SK-MEL-5 (cell line): ENCODE data around the gene PTPRK. TPM values are rescaled to one million over a fixed set of nuclear protein-coding genes. Genes with fewer than 3 reads are reported as not detected.

Experiments used
- DNase-seq: peaks from one replicate; pipeline ENCODE4 v3.0.0-alpha.2; 2016; ENCODE audit warnings: low read depth, low spot score
- in situ Hi-C: cut with HindIII; loops from 2 replicates; pipeline ENCODE4 v1.10.0; 2016; ENCODE audit warnings: low sequenced_read_pairs, high pct_unique_total_duplicates, low pct_unique_long_range_greater_than_20kb
- total RNA-seq: library from RNA; depleted of rRNA; stranded (reverse); fragments of >200 nt; shearing (Covaris generic); gene quantifications from 2 replicates; pipeline ENCODE4 v1.2.3, GENCODE V29; 2014

PTPRK gene
- total RNA-seq, 1 experiment from 2014 or later: 25.5 TPM

DNA sequence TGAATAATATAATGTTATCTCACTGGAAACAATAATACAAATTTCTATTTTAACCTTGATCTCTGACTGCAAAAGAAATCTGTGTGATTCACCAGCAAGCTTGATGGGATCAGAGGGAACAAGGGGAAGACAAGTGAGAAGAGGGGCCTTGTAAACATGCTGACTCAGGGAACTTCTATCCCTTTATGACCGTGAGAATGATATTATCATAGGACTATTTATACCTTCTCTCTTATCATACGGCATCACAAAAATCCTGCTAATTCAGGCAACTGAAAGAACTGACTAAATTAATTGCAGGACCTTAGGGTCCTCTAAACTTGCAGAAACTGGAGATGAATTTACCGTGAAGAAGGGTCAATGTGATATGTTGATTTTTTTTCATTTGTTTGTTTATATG, 173.3 kb downstream of the PTPRK start:
- in situ Hi-C loops: loop anchor here (25.0 kb wide), 2 partner anchors 165 to 485 kb away; partner anchors contain the start of gene PTPRK
- no peak for DNase-seq

DNA sequence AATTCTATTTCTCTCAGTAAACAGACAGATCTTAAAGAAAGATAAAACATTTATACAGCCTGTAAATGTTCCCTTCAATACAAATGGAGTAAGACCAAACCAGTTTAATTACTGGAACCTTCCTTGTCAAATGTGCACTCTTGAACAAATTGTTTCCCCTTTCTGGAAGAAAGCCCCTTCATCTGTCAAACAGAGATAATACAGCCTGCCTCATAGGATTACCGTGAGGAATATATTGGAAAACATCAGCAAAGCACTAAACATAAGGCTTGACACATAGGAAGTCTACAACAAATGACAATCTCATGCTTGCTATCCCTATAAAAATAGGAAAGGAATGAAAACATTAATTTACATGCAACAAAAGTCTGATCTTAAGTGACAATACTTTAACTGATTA, 173.8 kb downstream of the PTPRK start:
- DNase-seq: no peak
- in situ Hi-C loops: loop anchor here (25.0 kb wide), 2 partner anchors 166 to 484 kb away; partner anchors contain the start of gene PTPRK

DNA sequence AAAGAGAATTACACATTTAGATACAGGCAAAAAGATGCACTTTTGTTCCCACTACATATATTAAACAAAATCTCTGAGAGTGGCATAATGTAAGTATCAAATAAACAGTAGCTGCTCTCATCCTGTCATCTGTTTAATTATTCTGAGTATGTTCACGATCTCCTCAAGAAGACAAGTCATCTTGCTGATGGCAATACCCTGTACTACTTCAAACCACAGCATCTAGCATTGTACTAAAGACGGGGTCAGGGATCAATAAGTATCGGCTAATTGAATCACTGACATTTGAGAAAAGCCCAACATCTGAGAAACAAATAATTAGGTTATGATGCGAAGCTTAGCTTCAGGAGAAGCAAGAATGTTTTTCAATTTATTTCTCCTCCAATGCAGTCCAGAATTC, 175.1 kb downstream of the PTPRK start:
- DNase-seq: no peak
- in situ Hi-C loops: loop anchor here (25.0 kb wide), 2 partner anchors 167 to 483 kb away; partner anchors contain the start of gene PTPRK

DNA sequence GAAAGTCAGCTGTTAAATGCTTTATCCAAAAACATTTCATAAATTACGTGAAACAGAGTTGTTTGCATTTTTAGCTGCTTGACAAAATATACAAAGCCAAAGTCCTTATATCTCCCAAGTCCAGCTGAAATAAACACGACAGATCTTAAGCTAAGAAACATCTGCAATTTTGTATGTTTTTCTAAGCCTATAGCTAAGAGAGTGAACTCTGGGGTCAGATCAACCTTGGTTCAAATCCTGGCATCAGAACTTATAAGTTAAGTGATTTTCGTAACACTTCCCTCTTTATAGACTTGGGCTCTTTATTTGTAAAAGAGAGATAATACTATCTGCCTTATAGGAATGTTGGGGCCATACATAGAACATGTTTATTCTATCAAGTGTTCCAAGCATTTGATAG, 176.7 kb downstream of the PTPRK start:
- in situ Hi-C loops: loop anchor here (25.0 kb wide), 2 partner anchors 169 to 481 kb away; partner anchors contain the start of gene PTPRK
- DNase-seq: no peak

DNA sequence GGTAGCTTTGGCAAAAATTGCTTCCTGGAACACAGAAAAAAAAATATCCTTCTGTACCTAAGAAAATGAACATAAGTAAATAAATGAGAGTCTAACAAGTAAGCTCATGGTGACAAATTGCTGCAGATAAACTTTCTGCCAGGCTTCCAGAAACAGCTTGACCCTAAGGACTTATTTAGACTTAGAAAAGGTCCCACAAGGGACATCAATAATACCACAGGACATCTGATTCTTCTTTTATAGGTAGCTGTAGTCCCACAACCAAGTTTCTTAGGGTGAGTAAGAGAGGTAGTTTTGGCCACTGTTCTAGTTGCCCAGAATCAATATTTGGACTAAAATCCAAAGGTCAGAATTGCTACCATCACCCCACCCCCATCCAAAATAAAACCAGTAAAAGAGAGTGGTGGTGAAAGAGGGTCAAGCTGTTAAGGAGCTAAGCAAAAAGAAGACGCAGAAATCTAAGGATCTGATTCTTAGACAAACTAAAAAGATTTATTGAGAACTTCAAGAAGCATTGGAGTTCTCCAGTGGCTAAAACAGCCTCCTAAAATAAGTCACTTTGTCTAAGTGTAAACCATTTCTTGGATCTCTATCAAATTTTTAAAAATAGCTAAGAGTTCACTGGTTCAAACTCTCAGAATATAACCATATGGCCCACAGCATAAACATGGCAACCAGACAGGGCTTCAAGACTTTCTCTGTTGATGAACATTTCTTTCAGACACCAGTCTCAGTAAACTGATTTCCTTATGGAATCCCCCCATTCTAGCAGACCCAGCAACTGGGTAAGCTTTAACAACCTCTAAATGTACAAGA, 180.6 kb downstream of the PTPRK start:
- DNase-seq: no peak
- in situ Hi-C loops: loop anchor here (25.0 kb wide), 2 partner anchors 172 to 478 kb away; partner anchors contain the start of gene PTPRK

DNA sequence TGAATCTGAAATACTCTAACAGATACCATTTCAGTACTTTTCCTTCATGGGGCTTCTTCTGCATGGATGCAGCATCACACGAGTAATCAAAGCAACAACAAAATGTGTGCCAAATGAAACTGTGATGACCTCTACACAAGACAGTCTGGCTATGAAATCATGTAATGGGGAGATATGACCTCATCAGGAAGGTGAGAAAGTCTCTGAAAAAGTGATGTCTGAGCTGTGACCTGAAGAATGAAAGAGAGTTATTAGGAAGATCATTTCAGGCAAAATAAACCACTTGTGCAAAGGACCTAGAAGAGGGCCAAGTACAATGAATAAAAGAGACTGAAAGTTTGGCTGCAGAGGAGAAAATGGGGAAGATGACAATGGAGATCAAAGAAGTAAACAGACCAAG, 182.8 kb downstream of the PTPRK start:
- in situ Hi-C loops: loop anchor here (25.0 kb wide), 2 partner anchors 175 to 475 kb away; partner anchors contain the start of gene PTPRK
- DNase-seq: no peak

DNA sequence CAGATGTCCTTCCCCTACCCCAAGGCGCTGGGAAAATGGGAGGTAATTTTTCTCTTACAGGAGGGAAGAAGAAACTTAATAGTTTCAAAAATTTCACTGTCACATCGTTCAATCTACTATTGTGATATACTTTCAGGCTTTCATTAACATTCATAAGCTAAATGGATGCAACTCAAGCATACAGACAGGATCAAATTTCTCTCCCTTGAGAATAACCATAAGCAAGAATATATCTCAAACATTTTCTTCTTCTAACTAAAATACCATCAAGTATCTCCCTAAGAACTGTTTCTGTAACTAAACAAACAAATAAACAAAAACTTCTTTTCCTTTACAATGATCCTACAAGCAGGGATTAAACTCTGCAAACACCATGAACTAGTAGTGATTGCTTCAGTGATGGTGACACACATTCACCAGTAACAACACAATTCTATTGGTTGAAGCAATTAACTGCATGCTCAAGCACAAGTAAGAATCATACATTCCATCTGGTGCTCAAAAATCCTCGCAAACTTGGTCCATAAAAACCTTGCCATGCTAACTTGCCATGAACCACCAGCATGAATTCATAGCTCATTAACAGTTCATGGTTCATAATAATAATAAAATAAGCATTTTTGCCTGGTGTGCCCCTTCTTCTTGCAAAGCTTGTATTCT, 183.8 kb downstream of the PTPRK start:
- DNase-seq: no peak
- in situ Hi-C loops: loop anchor here (25.0 kb wide), 2 partner anchors 176 to 474 kb away; partner anchors contain the start of gene PTPRK

DNA sequence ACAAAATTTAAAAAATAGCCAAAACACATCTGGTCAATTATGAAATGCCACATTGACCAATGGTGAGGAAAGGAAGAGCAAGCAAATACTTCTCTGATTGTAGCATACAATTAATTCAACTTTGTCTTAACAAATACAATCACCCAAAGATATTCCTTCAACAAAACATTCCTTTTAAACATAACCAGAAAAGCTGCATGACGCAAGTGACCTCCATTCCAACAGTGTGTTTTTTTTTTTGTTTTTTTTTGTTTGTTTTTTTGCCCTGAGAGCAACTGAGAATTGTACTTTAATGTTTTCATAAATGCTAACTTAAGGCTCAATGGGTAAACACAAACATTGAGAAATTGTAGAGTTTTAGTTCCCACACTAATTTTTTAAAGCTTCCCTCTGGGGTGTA, 184.4 kb downstream of the PTPRK start:
- no peak for DNase-seq
- in situ Hi-C loops: loop anchor here (25.0 kb wide), 2 partner anchors 176 to 474 kb away; partner anchors contain the start of gene PTPRK

DNA sequence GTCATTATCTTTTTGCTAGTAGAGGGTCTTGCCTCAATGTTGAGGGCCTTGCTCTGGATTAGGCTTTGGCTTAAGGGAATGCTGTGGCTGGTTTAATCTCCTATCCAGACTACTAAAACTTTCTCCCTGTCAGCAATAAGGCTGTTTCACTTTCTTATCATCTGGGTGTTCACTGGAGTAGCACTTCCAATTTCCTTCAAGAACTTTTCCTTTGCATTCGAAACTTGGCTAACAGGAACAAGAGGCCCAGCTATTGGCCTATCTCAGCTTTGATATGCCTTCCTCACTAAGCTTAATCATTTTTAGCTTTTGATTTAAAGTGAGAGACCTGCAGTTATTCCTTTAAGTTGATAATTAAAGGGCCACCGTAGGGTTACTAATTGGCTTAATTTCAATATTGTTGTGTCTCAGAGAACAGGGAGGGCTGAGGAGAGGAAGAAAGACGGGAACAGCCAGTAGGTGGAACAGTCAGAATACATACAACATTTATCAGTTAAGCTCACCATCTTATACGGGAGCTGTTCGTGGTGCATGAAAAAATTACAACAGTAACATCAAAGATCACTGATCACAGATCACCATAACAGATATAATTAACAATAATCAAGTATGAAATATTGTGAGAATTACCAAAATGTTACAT, 186.7 kb downstream of the PTPRK start:
- DNase-seq: no peak
- in situ Hi-C loops: loop anchor here (25.0 kb wide), 2 partner anchors 179 to 471 kb away; partner anchors contain the start of gene PTPRK

DNA sequence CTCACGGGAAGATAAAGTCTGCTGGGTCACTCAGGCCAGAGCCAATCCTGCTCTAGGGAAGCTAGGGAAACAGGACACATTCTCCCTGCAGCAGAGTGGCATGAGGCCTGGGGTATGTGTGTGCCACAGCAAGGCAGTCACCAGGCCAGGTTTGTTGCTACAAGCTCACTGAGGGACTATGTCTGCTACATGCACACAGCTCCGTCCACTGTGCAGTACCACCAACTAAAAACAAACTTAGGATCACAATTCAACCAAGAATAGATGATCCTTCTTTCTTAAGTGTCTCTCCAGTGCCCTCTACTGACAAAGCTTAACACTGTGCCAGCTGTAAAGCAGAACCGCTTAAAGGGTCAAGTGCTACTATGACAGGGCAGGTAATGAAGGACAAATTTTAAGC, 192.5 kb downstream of the PTPRK start:
- in situ Hi-C loops: loop anchor here (25.0 kb wide), 2 partner anchors 184 to 466 kb away; partner anchors contain the start of gene PTPRK
- DNase-seq: peak; percentile 61

DNA sequence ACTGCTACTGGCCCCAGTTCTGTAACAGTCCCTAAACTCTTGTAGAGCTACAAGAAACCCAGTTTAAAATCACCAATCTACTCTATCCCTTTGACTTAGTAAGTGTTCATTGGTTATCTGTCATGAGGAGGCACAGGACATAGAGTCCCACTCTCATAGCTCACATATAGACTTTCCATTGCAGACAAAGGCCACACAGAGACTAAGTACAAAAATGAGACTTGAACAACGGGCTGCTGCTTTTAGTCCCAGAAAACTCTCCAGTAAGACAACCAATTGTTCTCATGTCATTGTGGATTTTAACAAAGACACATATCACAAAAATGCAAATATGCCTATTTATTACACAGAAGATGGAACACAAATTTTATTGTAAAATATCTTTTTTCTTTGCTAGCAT, 197.4 kb downstream of the PTPRK start:
- in situ Hi-C loops: no loop called here
- no peak for DNase-seq

DNA sequence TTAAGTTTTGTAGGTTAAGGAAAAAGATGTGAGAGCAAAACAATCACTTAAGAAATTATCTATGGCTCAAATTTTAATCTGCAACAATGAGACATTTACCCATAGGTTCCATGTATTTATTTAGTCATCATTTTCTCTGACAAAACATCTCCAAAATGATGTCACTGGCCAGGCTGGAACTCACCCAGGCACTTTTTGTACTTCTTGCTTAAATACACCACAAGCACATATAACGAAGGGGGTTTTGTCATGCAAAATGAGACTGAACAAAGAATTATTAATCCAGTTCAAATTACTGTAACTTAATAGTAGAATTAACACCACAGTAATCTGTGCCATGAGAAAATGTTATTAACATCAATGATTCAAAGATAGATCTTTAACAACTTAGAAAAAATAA, 200.5 kb downstream of the PTPRK start:
- no peak for DNase-seq
- in situ Hi-C loops: no loop called here

DNA sequence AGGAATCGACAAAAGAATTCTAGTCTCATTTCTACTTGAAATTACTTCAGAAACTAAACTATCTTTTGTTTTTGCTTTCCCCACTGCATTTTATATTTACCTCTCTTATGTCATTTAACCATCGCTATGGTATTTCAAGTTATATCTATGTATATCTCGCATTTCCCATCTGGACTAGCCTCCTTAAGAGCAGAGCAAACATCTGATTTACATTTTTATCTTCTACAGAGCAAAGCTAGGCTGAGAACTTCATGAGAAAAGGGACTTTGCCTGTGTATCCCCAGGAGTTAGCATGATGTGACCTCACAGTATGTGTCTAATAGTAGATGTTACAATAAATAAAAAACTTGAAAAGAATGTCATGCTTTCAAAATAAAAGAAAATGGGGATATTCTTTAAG, 201.2 kb downstream of the PTPRK start:
- in situ Hi-C loops: no loop called here

DNA sequence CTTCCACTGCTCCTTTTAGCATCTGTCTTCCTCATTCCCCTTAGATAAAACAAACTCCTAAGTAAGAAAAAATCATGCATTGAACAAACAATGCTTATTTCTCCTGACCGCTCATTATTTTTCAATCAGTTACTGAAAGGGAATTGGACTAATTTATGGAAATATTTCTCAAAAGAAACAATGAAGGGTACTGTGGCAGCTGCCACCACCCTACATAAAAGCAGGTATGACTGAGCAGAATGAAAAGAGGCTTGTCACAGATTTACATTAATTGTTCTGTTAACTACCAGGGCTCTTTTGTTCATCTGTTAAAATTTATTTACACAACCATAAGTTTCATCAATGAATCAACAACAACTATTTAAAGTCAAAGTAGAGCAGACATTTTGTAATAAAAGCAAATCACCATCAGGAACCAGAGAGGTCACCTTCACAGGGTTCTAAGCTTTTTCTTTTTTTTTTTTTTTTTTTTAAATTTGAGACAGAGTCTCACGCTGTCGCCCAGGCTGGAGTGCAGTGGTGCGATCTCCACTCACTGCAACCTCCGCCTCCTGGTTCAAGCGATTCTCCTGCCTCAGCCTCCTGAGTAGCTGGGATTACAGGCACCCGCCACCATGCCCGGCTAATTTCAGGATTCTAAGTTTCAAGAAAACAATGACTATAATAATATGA, 204.0 kb downstream of the PTPRK start:
- no peak for DNase-seq
- in situ Hi-C loops: no loop called here

More for the DNA sequence above, 201.2 kb downstream of the PTPRK start:
- no peak for DNase-seq

DNA sequence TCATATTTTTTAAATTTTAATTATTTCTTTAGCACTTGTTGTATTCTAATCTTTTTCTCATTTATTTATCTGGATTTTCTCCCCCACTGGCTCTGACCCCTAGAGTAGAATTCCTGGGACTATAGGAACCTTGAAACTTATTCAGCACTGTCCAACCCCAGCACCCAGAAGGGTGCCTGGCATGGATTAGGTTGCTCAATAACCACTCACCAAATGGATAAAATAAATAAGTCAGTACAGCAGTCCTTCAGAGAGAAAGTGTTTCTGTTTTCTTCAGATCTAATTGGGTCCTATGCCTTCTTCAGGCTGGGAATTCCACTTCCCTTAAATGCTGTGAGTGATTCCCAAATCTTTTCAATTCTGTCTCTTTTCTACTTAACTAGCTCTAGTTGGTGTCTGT, 206.2 kb downstream of the PTPRK start:
- in situ Hi-C loops: no loop called here
- no peak for DNase-seq

DNA sequence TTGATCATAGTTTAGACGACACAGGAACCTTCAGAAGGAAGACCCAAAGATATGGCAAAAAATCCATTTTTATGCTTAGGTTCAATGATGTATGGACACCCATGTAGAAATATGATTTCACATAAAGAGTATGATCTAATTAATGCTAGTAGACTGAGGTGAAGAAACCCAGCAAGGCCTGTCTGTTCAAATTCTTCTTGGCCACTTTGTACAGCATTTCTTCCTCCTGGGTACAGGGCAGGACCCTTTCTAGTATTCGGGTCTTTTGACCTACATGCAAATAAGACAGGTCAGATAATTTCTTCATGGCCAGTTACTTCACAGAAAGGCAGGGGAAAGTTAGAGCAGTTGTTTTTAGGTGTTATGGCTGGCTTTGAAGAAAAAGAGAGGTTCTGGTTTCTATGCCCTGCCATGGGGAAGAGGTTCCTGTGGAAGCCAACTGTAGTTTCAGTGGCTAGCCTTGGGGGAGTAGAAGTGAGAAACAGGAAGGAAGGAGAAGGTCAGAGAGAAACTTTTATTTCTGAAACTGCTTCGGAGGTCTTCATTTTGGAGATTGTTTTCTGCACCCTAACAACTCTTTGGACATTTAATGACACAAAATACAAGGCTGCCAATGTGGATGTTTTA, 208.3 kb downstream of the PTPRK start:
- no peak for DNase-seq
- in situ Hi-C loops: no loop called here

DNA sequence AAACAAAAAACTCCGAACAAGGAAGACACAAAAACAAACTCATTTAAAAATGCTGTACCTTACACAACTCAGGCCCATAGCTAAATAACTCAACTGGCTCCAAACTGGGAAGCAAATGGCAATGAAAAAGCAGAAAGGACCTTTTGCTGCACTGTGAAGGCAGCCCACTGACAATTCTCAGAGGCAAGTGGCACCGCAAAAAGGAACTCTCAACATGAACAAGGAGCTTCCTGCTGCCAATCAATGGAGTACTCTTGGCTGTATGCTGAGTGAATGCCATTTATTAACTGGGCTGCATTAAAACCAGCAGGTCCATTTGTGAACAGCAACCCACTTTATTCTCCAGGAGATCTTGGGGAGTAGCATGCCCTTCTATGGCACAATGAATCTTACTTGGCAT, 209.9 kb downstream of the PTPRK start:
- in situ Hi-C loops: no loop called here

More for the DNA sequence above, 209.9 kb downstream of the PTPRK start:
- no peak for DNase-seq
